Measurements from ENCODE around the gene BLVRB.

Gene BLVRB

DNA sequence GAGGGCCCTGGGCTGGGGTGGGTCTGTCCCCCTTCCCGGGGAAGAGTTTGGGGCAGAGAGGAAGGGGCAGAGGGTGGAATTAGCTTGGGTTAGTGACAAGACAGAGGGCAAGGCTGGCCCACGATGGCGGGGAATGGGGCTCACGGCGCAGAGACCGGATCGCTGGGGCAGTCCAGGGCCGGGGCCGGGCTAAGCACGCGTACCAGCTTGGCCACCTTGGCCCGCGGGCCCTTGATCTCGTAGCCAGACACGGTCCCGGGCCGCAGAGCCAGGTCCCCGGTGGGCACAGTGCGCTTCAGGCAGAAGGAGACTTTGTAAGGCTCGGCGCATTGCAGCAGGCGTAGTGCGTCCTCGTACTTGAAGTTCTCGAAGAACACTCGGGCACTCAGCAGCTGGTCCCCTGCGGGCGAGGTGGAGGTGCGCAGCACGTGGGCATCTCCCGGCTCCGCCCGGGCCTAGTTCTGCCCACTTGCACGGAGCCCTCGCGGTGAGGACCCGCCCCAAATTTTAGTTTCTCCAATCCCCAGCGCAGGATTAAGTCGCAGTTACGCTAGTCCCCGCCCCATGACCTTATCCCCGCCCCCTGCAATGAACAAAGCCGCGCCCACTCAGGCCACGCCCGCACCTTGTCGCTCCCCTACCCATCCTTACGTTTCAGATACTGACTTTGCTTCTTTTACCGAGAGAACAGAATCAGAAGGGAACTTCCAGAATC is 67.0 kb downstream of the BLVRB start:
- no peaks in the 10 kb centered on the region for H3K9me2 ChIP-seq (ENCODE audit: low read depth, low read length)
- H3K4me1 ChIP-seq (ENCODE audit: insufficient read depth, low read length, severe bottlenecking), result peaks cover 5% of the 10 kb centered on the region
- TF ChIP-seq, protein P1, sequence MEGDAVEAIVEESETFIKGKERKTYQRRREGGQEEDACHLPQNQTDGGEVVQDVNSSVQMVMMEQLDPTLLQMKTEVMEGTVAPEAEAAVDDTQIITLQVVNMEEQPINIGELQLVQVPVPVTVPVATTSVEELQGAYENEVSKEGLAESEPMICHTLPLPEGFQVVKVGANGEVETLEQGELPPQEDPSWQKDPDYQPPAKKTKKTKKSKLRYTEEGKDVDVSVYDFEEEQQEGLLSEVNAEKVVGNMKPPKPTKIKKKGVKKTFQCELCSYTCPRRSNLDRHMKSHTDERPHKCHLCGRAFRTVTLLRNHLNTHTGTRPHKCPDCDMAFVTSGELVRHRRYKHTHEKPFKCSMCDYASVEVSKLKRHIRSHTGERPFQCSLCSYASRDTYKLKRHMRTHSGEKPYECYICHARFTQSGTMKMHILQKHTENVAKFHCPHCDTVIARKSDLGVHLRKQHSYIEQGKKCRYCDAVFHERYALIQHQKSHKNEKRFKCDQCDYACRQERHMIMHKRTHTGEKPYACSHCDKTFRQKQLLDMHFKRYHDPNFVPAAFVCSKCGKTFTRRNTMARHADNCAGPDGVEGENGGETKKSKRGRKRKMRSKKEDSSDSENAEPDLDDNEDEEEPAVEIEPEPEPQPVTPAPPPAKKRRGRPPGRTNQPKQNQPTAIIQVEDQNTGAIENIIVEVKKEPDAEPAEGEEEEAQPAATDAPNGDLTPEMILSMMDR (IDR thresholded peaks at IDR 0.05; ENCODE audit: low read length), result no peak
- no peak for TF ChIP-seq EZH2 (IDR thresholded peaks at IDR 0.05; ENCODE audit: borderline replicate concordance, low read length)
- H2AFZ ChIP-seq (ENCODE audit: low read length), result no peak overlapping the region
- H3K4me3 ChIP-seq (ENCODE audit: low read depth, low read length, poor library complexity, severe bottlenecking), result no peak overlapping the region
- no peak overlapping the region for H3K27ac ChIP-seq (ENCODE audit: low read depth, low read length, poor library complexity, severe bottlenecking)
- H3K9me3 ChIP-seq (ENCODE audit: low read length), result no peaks in the 10 kb centered on the region
- H3F3A ChIP-seq (ENCODE audit: insufficient read depth, low read length), result no peaks in the 10 kb centered on the region
- H3K79me2 ChIP-seq (ENCODE audit: insufficient read depth, low read length), result no peaks in the 10 kb centered on the region
- peaks cover 3% of the 10 kb centered on the region for H3K27me3 ChIP-seq (ENCODE audit: insufficient read depth, low read length)
- H3K36me3 ChIP-seq (ENCODE audit: insufficient read depth, low read length), result no peaks in the 10 kb centered on the region
- H4K20me1 ChIP-seq (ENCODE audit: insufficient read depth, low read length), result no peaks in the 10 kb centered on the region
- no peak overlapping the region for H3K4me2 ChIP-seq (ENCODE audit: low read length)
- no peak overlapping the region for H3K9ac ChIP-seq (ENCODE audit: low read length)

All from OCI-LY1 (cell line).